Breast epithelium (tissue), 4 donors: ENCODE data around the gene SNX27. TPM values are rescaled to one million over a fixed set of nuclear protein-coding genes. Genes with fewer than 3 reads are reported as not detected.

ENCODE experiments used
- DNase-seq, 2 donors: peaks; one replicate each; pipeline ENCODE4 v3.0.0-alpha.2; 2019; ENCODE audit warnings: low spot score in 2 of 2
- H3K27ac ChIP-seq, 2 donors: fragments of 200-600 bp; sonication (generic) in 1 of 2; one replicate each; pipeline ENCODE4 v1.5.1; 2016 to 2019; ENCODE audit warnings: mild to moderate bottlenecking in 1 of 2
- H3K27me3 ChIP-seq, 2 donors: fragments of 200-600 bp; sonication (generic) in 1 of 2; one replicate each; pipeline versions ENCODE4 v1.5.1 to v1.6.0; 2017 to 2019; ENCODE audit warnings: control low read depth in 1 of 2, mild to moderate bottlenecking in 1 of 2
- H3K36me3 ChIP-seq: fragments of 200-600 bp; one replicate; pipeline ENCODE4 v1.5.1; 2019
- H3K4me1 ChIP-seq, 2 donors: fragments of 200-600 bp; sonication (generic); one replicate each; pipeline ENCODE4 v1.5.1; 2016 to 2019; ENCODE audit warnings: control low read depth in 1 of 2
- H3K4me3 ChIP-seq, 3 donors: fragments of 200-600 bp; sonication (generic); 1 replicate in 2 of 3; 2 replicates in 1 of 3; pipeline ENCODE4 v1.5.1; 2016 to 2019; ENCODE audit warnings: mild to moderate bottlenecking in 3 of 3, moderate library complexity in 2 of 3
- H3K9me3 ChIP-seq, 2 donors: fragments of 200-600 bp; sonication (generic) in 1 of 2; one replicate each; pipeline ENCODE4 v1.5.1; 2016 to 2019; ENCODE audit warnings: control low read depth in 1 of 2
- POLR2A ChIP-seq: fragments of 450-650 bp; IDR thresholded peaks from one replicate; pipeline ENCODE4 v1.6.1; 2016; ENCODE audit warnings: antibody characterized with exemption, mild to moderate bottlenecking, moderate library complexity
- POLR2AphosphoS5 ChIP-seq, 3 donors: sonication (generic); formaldehyde crosslinking; IDR thresholded peaks; one replicate each; pipeline ENCODE4 v1.6.1; 2017; ENCODE audit warnings: antibody characterized with exemption in 3 of 3
- intact Hi-C: fragments of 100-400 bp; cut with DNase I; formaldehyde crosslinking; loops from one replicate; pipeline ENCODE4 v1.15.1; 2023; ENCODE audit warnings: low total_unique reads
- total RNA-seq, 3 donors: library from RNA; depleted of rRNA; stranded (reverse); fragments of >200 nt; gene quantifications; one replicate each; pipeline ENCODE4 v1.1.0, GENCODE V29; 2016
- TF ChIP-seq, protein P1 (sequence below), 3 donors: fragments of 450-650 bp; IDR thresholded peaks; one replicate each; pipeline ENCODE4 v1.5.1; 2016 to 2017; ENCODE audit warnings: antibody characterized with exemption in 3 of 3, mild to moderate bottlenecking in 3 of 3, moderate library complexity in 3 of 3

Gene SNX27
- total RNA-seq, 3 donors from 2014 or later, result 41.3 to 46.8 (median 43.6) TPM

DNA sequence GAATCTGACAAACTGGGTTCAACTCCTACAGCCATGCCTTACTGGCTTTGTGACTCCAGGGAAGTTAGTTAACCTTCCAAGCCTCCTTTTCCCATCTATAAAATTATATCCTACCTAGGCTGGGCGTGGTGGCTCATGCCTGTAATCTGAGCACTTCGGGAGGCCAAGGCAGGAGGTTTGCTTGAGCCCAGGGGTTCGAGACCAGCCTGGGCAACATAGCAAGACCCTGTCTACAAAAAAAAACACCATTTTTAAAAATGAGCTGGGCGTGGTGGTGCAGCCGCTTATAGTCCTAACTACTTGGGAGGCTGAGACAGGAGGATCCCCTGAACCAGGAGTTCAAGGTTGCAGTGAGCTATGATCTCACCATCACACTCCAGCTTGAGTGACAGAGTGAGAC lies 89.7 kb downstream of the SNX27 start:
- TF ChIP-seq, protein P1, sequence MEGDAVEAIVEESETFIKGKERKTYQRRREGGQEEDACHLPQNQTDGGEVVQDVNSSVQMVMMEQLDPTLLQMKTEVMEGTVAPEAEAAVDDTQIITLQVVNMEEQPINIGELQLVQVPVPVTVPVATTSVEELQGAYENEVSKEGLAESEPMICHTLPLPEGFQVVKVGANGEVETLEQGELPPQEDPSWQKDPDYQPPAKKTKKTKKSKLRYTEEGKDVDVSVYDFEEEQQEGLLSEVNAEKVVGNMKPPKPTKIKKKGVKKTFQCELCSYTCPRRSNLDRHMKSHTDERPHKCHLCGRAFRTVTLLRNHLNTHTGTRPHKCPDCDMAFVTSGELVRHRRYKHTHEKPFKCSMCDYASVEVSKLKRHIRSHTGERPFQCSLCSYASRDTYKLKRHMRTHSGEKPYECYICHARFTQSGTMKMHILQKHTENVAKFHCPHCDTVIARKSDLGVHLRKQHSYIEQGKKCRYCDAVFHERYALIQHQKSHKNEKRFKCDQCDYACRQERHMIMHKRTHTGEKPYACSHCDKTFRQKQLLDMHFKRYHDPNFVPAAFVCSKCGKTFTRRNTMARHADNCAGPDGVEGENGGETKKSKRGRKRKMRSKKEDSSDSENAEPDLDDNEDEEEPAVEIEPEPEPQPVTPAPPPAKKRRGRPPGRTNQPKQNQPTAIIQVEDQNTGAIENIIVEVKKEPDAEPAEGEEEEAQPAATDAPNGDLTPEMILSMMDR (IDR thresholded peaks at IDR 0.05), result no peak
- no peak for TF ChIP-seq POLR2AphosphoS5 (IDR thresholded peaks at IDR 0.05)
- TF ChIP-seq POLR2A, result no peak
- H3K27me3 ChIP-seq, result no peaks in the 10 kb centered on the region
- DNase-seq, result no peak
- intact Hi-C loops, result no loop called here
- no peaks in the 10 kb centered on the region for H3K9me3 ChIP-seq
- no peak overlapping the region for H3K4me3 ChIP-seq
- H3K4me1 ChIP-seq, result no peaks in the 10 kb centered on the region
- no peaks in the 10 kb centered on the region for H3K36me3 ChIP-seq
- no peak overlapping the region for H3K27ac ChIP-seq

DNA sequence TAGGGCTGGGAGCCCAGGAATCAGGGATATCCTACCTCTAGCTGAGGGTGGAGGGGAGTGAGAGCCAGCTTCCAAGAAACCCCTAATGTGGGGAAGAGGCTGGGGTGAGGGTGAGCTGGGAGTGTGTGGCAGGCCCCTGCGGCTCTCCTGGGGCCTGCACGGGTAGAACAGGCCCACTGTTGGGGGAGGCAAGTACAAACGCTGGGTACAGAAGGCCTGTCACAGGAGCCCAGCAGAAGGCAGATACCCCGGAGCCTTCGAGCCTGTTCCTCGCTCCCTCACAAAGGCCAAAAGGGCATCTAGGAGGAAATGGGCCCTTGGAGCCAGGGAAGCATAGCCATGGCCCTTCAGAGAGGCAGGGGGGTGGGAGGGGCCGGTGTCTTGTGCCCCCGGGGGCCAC lies 91.1 kb downstream of the SNX27 start:
- H3K36me3 ChIP-seq, result no peaks in the 10 kb centered on the region
- H3K27me3 ChIP-seq, result no peaks in the 10 kb centered on the region
- no peaks in the 10 kb centered on the region for H3K4me1 ChIP-seq
- intact Hi-C loops, result no loop called here
- TF ChIP-seq POLR2A, result no peak
- no peak for TF ChIP-seq POLR2AphosphoS5 (IDR thresholded peaks at IDR 0.05)
- TF ChIP-seq, protein P1 (IDR thresholded peaks at IDR 0.05), result no peak
- H3K4me3 ChIP-seq, result no peak overlapping the region
- no peak overlapping the region for H3K27ac ChIP-seq
- no peaks in the 10 kb centered on the region for H3K9me3 ChIP-seq
- no peak for DNase-seq

DNA sequence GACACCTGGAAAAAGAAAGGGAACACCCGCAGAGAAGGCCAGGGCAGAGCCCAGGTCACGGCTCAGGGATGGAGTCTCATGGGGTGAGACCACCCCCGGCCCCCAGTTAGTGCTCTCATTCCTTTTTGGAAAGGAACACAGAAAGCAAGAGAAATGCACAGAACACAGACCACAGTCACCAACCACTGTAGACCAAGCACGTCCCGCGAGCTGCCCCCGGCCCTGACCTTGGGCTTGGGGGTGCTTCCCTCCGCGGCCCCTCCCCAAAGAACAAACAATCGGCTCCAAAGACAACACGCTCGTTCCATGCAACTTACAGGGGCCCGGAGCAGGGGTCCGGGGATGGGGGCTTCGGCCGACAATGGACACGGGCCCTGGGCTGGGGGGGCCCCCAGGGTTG lies 92.0 kb downstream of the SNX27 start:
- H3K4me1 ChIP-seq, result no peaks in the 10 kb centered on the region
- H3K27ac ChIP-seq, result no peak overlapping the region
- H3K4me3 ChIP-seq, result no peak overlapping the region
- intact Hi-C loops, result no loop called here
- TF ChIP-seq POLR2AphosphoS5 (IDR thresholded peaks at IDR 0.05) (no peak), POLR2A (no peak)
- TF ChIP-seq, protein P1 (IDR thresholded peaks at IDR 0.05), result no peak
- DNase-seq, result peak in 1 of 2 donors; percentile 19
- no peaks in the 10 kb centered on the region for H3K27me3 ChIP-seq
- no peaks in the 10 kb centered on the region for H3K36me3 ChIP-seq
- H3K9me3 ChIP-seq, result no peaks in the 10 kb centered on the region

DNA sequence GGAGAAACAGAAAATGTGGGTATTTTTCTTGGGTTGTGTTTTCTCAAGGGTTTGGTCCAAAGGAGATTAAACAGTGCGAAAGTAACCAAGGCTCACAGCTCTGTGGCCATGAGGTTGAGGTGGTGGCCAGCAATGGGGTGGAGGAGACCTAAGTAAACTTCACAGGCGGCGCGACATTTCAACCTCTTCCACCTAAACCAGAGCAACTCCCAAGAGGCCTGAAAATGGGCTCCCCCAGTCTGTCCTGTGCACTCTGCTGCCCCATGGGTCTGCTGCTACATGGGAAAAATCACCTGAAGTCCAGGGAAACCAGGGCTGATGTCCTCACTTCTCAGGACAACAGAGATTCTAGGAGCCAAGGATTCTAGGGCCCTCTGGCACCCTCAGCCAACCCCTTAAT lies 92.4 kb downstream of the SNX27 start:
- Histone ChIP-seq H3K9me3 (no peaks in the 10 kb centered on the region), H3K27ac (no peak overlapping the region), H3K27me3 (no peaks in the 10 kb centered on the region), H3K4me1 (no peaks in the 10 kb centered on the region), H3K4me3 (no peak overlapping the region), H3K36me3 (no peaks in the 10 kb centered on the region)
- no peak for TF ChIP-seq POLR2AphosphoS5 (IDR thresholded peaks at IDR 0.05)
- TF ChIP-seq, protein P1 (IDR thresholded peaks at IDR 0.05), result no peak
- peak in 1 of 2 donors; percentile 15 for DNase-seq
- intact Hi-C loops, result no loop called here

DNA sequence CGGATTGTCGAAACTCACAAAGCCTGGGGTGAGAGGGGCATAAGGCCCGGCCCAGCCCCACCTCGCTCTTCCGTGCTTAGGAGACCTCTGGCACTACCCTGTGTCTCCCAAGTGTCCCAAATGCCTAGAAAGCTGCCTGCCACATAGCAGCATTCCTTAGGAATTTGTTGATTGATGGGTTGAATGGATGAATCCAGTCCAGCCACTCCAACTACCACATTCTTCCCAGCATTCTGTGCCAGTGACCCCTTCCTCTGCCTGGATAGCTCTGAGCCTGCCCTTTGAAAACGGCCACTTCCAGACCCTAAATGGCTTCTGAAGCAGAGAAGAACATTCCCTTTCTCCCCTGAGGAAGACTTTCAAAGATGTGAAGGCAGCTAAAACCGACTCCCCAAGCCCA lies 93.3 kb downstream of the SNX27 start:
- H3K9me3 ChIP-seq, result no peaks in the 10 kb centered on the region
- DNase-seq, result no peak
- TF ChIP-seq POLR2A, result no peak
- no peak for TF ChIP-seq POLR2AphosphoS5 (IDR thresholded peaks at IDR 0.05)
- TF ChIP-seq, protein P1 (IDR thresholded peaks at IDR 0.05), result no peak
- no peaks in the 10 kb centered on the region for H3K36me3 ChIP-seq
- intact Hi-C loops, result no loop called here
- H3K4me1 ChIP-seq, result no peaks in the 10 kb centered on the region
- H3K4me3 ChIP-seq, result no peak overlapping the region
- H3K27ac ChIP-seq, result no peak overlapping the region
- no peaks in the 10 kb centered on the region for H3K27me3 ChIP-seq
